ENCODE measurements around the gene SPOCK2.
"Not testable (repeated sequence)": the region's sequence is repeated elsewhere in the genome, so short reads cannot be mapped to it uniquely, and the experiment has no call there.

SPOCK2 gene, protein sequence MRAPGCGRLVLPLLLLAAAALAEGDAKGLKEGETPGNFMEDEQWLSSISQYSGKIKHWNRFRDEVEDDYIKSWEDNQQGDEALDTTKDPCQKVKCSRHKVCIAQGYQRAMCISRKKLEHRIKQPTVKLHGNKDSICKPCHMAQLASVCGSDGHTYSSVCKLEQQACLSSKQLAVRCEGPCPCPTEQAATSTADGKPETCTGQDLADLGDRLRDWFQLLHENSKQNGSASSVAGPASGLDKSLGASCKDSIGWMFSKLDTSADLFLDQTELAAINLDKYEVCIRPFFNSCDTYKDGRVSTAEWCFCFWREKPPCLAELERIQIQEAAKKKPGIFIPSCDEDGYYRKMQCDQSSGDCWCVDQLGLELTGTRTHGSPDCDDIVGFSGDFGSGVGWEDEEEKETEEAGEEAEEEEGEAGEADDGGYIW

GRCh38 chr10:72087969-72088888, at the start of gene SPOCK2:
SPOCK2 (minus strand) TSS chr10:72088551; CDS start chr10:72088328, 223 bp downstream.
- DNase-seq = no peak

DNA sequence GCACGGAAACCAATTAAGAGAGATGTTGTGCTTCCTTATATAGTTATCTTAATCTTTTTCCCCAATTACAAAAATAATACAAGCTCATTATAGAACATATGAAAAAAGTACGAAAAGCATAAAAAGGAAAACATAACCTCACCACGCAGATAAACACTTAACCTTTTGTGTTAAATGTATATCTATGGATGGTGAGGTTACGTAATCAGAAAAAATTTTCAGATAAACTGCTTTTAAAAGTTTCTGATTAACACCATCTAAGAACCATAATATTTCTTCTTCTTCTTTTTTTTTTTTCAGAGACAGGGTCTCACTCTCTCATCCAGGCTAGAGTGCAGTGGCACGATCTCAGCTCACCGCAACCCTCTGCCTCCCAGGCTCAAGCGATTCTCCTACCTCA, 49.2 kb upstream of the SPOCK2 start:
- DNase-seq = no peak

DNA sequence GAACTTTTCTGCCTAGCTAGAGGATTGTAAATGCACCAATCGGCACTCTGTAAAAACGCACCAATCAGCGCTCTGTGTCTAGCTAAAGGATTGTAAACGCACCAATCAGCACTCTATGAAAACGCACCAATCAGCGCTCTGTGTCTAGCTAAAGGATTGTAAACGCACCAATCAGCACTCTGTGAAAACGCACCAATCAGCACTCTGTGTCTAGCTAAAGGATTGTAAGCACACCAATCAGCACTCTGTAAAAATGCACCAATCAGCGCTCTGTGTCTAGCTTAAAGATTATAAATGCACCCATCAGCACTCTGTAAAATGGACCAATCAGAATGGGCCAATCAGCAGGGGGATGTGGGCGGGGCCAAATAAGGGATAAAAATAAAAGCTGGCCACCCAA, 47.9 kb upstream of the SPOCK2 start:
- not testable (repeated sequence) for DNase-seq

DNA sequence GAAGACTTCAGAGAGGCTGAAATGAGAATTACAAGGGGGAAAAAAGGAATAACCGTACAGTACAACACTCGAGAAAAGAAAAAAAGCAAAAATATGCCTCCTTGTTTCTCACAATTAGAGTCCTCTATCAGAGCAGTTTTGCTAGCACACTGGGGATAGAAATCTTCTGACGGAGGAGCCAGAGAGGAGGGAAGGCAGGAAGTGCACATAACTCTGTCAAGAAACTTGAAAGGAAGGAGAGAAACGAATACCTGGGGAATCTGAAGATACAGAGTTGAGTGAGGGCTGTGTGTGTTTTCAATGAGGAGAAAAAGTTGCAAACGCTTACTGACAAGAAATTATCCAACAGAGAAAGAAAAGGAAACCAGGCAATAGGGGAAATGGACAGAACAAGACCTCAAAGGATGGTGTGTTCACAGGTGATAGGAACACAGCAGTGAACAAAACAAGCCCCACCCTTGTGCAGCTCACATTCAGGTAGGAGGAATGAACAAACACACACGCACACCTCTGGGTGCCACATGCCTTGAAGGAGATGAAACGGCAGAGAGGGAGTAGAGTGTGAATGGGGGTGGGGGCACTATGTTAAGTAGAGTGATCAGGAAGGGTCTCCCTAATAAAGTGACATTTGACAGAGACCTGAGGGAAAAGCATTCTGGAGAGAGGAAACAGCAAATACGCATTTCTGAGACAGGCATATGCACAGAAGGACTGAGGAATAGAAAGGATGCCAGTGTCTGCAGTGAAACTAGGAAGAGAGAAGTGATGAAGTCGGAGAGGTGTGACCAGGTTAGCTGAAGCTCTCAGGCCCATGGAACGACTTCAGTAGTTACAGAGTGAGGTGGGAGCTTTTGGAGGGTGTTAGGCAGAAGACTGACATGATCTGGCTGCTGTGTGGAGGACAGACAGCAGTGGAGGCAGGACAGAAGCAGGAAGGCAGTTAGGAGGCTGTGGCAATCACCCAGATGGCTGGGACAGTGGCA, 46.7 kb upstream of the SPOCK2 start:
- DNase-seq = no peak

- DNase-seq = no peak
These were observed 45.2 kb upstream of the SPOCK2 start for GRCh38 chr10:72133517-72133916.

GRCh38 chr10:72132854-72133253, 44.5 kb upstream of the SPOCK2 start:
- DNase-seq = no peak

DNA sequence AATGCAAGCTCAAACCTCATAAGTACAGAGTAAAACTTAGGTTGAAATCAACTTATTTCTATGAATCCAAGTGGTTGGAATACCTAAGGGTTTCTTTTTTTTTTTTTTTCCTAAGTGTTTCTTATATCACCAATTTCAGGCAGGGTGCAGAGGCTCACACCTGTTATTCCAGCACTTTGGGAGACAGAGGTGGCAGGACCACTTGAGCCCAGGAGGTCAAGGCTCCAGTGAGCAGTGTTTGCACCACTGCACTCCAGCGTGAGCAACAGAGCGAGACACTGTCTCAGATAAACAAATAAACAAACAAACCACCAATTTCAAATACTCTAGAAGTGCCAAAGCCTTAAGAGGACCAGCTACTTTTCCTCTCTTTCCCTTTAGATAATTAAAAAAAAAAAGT, 39.2 kb upstream of the SPOCK2 start:
- no peak for DNase-seq

DNA sequence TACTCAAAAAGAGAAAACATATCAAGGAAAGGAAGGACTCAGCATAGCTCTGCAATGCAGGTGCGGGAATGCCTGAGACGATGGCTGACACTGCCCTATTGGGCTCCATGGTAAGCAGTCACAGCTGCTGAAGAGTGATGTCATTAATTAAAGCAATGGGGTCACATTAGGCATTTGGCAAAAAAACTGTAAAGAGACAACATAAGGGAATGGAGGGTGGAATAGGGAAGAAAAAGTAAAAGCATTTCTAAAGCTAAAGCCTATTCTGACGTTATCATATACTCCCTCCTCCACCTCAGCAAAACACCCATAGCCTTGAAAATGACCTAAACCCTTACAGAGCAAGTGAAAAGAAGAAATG, 38.5 kb upstream of the SPOCK2 start:
- DNase-seq = no peak

- DNase-seq = no peak
These were observed 38.0 kb upstream of the SPOCK2 start for GRCh38 chr10:72126184-72126871.

- DNase-seq = no peak
These were observed 36.6 kb upstream of the SPOCK2 start for GRCh38 chr10:72124989-72125388.

DNA sequence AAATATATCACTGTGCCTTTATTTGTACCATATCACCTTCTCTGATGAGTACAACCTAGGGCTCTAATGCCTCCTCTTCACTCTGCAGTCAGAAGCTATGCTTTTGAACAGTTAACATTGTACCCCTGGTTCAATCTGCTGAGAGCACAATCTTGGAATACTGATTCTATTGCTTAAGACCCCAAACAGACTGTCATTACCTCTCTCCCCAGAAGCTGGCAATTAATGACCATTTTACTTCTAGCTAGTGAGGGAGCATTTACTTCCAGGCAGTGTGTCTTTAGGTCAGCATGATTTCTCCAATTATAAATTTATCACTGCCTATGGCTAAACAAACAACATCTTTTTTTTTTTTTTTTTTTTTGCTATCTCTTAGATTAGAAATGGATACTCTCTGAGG, 36.0 kb upstream of the SPOCK2 start:
- no peak for DNase-seq

DNA sequence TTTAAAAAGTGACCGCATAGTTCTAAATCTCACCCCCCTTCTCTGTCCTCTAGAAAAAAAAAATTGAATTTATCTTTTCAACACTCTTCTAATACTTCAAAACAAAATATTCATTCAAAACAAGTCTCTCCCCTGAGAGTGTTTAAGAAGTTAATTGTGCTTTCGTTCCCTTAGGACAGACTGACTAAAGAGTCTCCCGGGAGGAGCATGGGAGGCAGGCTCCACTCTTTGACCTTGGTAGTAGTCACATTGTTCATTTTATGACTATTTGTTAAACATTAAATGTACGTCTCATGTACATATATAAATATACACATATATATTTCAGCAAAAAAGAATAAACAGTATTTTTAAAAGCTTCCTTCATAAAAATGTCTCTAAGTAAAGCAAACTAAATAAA, 35.3 kb upstream of the SPOCK2 start:
- no peak for DNase-seq

DNA sequence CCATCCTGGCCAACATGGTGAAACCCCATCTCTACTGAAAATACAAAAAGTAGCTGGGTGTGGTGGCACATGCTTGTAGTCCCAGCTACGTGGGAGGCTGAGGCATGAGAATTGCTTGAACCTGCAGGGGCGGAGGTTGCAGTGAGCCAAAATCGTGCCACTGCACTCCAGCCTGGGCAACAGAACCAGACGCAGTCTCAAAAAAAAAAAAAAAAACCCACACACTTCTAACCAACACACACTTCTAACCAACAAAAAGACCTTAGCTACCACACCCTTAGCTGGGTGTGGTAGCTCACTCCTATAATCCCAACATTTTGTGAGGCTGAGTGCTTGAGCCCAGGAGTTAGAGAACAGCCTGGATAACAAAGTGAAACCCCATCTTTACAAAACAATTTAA, 33.9 kb upstream of the SPOCK2 start:
- no peak for DNase-seq

- DNase-seq = no peak
These were observed 33.0 kb upstream of the SPOCK2 start for GRCh38 chr10:72121389-72121788.

- no peak for DNase-seq
These were observed 28.0 kb upstream of the SPOCK2 start for GRCh38 chr10:72116372-72116771.

GRCh38 chr10:72114706-72115450, 26.5 kb upstream of the SPOCK2 start:
- no peak for DNase-seq

- DNase-seq = no peak
These were observed 22.5 kb upstream of the SPOCK2 start for GRCh38 chr10:72110673-72111401.

- no peak for DNase-seq
These were observed 21.3 kb upstream of the SPOCK2 start for GRCh38 chr10:72109636-72110157.

GRCh38 chr10:72108830-72109635, 20.7 kb upstream of the SPOCK2 start:
- no peak for DNase-seq

GRCh38 chr10:72108004-72108370, 19.6 kb upstream of the SPOCK2 start:
- not testable (repeated sequence) for DNase-seq
